Epidermal melanocyte (primary cell): ENCODE measurements around the gene CDIPT.
"Not testable (repeated sequence)": the region's sequence is repeated elsewhere in the genome, so short reads cannot be mapped to it uniquely, and the experiment has no call there.

ENCODE experiments used
- DNase-seq: peaks from one replicate; pipeline ENCODE4 v3.0.0; 2011; ENCODE audit warnings: low spot score; ENCODE audit not compliant: insufficient read length

The CDIPT gene

DNA sequence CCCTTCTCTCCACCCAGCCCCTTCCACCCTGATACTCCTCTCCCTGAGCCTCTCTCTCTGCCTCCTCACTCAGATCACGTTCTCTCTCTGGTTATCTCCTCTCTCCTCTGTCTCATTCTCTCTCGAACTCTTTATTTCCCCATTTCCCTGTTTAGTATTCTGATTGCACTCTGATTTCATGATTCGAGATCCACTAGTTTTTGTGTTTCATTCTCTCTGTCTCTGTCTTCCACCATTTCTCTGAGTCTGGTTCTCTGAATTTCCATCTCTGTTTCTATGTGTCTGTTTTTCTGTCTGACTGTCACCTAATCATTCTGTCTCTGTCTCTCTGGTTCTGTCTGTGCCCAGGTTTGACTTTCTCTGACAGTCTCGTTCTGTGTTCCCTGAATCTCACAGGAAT lies 34.3 kb upstream of the CDIPT start:
- no peak for DNase-seq

DNA sequence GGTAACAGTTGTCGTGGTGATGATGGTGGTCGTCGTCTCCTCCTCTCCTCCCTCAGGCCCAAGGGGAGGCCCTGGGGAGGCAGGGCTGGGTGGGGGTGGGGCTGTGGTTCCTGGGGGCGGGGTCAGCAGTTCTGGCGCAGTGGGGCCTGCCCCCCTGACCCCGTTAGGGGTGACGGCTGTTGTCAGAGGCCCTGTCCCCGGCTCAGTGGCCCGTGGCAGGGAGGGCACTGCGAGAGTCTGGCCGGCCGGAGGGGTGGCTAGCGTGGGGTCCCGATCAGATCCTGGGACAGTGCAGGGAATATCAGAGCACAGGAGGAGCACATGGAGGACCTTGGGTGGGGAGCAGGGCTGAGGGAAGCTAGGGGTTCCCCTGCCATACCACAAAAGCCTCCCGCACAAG lies 33.8 kb upstream of the CDIPT start:
- no peak for DNase-seq

DNA sequence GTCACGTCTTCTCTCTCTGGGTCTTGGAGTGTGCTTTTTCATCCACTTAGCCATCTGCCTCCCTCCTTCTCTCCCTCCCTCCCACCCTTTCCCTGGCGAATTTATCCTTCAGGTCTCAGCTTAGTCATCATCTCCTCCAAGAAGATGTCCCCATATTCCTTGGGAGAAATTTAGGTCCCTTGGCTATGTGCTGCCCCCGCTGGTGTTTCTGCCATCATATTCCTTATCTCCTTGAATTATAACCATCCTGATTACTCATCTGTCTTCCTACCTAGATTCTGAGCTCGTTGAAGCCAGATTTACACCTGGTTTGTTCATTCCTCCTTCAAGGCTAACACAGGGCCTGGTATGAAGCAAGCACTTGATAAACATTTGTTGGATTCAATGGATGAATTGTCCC lies 31.3 kb upstream of the CDIPT start:
- no peak for DNase-seq

DNA sequence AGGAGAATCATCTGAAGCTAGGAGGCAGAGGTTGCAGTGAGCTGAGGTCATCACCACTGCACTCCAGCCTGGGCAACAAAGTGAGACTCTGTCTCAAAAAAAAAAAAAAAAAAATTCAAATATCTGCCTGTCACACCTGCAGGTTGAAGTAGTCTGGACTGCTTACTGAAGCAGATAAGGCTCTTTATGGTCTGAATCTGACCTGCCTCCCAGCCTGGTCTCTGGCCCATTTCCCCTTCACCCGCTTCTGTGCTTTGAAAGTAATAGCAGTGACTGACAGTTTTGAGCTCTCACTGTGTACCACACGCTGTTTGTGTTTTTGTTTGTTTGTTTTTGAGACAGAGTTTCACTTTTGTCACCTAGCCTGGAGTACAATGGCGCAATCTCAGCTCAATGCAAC lies 30.5 kb upstream of the CDIPT start:
- no peak for DNase-seq

DNA sequence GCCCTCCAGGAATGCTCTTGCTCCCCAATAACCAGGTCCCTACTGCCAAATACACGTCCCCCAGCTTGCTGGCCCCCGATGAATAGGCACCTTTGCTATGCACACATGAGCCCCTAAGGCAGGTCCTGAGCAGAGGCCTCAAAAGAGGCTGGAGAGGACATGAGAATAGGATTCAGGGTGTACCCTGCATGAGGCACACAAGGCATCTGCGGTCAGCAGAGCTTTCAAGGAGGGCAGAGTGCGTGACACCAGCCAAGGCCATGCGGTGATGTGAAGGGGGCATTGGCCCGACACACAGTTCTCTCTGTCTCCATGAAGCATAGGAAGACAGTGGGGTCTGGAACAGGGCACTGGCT lies 29.4 kb upstream of the CDIPT start:
- no peak for DNase-seq

DNA sequence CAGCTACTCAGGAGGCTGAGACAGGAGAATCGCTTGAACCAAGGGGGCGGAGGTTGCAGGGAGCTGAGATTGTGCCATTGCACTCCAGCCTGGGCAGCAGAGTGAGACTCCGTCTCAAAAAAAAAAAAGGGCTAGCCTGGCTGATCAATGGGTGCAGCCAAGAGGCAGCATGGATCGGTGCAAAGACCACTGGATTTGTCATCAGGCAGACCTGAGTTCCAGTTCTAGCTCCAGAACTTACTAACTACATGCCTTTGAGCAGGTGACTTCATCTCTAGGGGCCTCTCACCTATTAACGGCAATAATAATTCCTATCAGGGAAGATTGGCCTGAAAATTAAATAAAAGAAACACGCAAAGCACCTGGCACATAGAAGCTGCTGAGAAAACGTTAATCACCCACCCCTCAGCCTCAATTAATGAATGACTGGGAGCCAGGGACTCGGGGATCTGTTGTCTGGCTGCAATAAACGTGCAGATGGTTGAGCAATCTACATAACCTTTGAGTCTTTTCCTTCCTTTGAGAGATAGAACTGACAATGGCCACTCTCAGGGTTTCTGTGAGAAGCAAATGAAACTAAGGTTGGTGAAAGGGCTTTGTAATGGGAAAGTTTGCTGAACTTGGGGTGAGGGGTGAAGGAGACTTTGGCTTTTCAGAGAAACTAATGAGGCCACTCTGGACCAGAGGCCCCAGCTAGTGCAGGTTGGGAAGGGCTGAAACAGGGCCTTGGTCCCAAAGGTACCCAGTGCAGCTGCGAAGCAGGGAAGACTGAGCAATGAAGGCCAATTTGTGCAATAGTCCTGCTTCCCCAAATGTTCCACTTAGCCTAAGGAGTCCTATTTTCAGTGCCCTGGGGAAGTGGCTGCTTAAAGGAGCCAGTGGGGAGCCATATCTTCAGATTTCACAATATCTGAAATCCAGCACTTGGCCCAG lies 28.8 kb upstream of the CDIPT start:
- DNase-seq = no peak

DNA sequence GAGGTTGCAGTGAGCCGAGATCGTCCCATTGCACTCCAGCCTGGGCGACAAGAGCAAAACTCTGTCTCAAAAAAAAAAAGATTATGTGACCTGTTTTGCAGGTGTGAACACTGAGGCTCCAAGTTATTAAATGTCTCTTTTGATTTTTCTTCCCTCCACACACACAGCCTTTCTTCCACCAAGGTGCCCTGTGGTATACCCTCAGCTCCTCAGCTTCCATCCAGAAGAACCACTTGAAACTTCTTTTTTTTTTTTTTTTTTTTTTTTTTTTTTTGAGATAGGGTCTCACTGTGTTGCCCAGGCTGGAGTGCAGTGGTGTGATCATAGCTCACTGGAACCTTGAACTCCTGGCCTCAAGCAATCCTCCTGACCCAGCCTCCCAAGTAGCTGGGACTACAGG lies 26.3 kb upstream of the CDIPT start:
- not testable (repeated sequence) for DNase-seq

DNA sequence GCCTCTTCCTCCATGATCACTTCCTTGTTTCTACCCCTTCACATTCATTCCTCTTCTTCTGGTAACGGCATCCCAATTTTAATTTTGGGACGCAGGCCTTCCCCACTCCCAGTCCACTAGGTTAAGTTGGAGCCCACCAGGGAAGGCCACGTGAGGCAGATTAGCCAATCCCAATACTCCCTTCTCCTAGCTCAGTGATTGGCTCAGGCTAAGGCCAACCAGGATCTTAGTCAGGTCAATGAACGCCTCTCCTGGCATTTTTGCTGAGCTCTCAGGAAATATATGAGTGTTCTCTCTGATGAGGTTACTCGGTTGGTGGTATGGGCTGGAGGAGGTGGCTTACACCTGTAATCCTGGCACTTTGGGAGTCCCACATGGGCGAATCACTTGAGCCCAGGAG lies 21.0 kb upstream of the CDIPT start:
- DNase-seq = no peak

DNA sequence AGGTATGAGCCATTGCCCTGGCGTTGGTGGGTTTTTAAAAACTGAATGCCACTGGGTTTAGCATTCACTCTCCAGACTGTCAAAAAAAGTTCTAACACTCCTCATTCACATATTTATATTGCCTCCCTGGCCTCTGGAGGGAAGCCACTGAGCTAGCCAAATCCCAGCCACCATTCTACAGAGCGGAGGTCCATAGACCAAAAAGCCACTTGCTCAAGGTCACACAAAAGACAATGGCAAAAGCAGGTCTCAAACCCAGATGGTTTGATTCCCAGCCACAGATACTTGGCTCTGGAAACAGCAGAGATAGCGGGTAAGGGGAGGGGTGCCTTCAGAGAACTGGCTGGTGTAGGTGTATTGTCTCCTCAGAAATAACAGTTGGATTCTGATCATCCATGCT lies 18.0 kb upstream of the CDIPT start:
- no peak for DNase-seq

DNA sequence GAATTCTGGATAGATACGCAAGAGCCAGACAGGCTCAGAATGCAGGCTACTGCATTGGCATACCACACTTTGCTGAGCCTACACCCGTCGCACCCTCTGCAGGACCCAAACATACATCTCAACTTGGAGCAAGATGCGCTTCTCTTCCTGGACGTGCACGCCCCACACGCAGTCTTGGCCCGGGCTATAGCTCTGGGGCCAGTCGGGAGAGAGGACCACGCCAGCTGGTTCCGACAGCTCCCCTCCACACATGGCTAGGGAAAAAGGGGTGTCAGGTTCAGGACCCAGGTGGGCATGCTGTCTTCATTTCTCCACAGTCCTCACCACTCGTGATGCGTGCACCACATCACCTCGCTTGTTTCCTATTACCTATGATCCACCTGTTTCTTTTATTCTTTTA lies 15.1 kb upstream of the CDIPT start:
- DNase-seq = no peak

DNA sequence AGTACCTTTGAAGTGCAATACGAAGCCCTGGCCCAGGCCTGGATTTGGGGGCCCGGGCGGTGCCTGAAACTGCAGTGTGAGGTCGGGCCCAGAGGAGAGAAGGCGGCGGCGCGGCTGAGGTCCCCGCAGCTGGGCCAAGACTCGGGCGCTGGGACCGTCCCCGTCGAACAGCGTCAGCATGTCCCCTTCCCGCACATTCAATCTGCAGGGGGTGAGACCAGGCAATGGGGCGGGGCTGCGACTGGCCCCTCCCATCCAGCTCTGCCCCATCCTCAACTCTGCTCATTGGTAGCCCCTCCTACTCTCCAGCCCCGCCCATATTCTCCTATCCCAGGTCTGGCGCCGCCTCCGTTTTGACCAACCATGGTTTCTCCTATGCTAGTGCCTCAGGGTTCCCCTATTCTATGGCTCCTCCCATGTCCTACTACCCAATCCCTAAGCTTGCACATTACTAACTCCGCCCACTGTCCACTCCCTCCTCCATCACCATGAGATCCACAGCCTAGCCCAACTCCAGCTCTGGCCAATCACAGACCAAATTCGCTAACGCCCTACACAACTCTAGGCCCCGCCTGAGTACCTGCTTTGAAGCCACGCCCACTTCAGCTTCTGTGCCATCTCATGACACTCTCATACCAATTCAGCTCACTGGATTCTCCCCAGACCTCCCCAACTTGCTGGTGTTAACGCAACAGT lies 14.4 kb upstream of the CDIPT start:
- no peak for DNase-seq

DNA sequence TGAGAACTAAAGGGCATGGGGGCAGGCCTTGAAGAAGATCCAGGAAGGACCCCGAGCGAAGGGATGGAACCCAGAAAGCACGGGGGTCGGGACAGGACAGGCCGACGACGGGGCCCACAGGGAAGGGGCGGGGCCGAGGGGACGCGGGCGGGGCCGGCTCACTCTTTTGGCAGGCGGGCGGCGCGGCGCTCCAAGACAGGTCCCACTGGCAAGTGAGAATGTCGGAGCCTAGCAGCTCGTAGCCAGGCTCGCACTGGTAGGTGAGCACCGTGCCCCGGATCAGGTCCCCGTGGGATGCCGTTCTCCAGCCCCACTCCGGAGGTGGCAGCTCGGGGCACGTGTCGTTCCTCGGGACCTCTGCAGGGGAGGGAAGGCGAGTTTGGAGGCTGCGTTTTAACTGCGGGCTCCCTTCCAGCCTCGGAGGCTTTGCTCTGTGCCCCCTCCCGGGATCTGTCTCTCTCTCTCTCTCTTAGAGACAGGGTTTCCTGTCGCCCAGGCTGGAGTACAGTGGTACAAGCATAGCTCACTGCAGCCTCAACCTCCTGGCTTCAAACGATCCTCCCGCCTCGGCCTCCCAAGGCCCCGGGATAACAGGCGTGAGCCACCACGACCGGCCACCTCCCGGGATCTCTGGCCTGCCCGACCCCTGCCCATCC lies 13.7 kb upstream of the CDIPT start:
- no peak for DNase-seq

DNA sequence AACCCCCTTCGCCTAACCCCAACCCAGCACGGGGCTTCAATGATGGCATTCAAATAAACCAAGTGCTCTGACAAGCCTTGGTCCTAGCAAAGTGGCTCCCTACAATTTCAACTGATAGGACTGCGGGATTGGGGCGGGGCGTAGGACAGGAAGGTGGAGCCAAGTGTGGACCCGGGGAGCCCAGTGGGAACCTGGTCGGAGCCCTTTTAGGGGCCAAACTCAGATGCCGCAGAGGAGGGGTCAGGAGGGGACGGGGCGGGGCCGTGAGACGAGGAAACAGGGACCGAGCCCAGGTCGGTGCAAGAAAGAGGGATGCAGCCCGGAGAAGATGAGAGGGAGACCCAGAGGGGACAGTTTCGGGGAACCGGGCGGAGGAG lies 13.2 kb upstream of the CDIPT start:
- no peak for DNase-seq

DNA sequence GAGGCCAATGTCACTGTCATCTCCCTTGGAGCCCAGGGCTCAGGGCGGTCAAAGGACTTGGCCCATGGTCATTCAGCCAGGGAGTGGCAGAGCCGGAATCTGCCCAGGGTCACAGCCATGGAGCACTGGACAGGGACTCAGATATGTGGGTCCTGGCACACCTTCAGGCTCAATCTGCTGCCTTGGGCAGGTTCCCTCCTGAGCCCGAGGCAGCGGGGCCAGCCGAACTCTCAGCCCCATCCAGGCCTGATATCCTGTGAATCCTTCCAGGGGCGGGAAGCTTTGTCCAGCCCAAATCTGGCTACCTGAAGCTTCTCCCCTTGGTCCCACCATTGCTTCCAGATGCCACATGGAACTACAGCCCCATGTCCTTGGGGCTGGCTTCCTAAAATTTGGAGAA lies 12.2 kb upstream of the CDIPT start:
- DNase-seq = no peak

DNA sequence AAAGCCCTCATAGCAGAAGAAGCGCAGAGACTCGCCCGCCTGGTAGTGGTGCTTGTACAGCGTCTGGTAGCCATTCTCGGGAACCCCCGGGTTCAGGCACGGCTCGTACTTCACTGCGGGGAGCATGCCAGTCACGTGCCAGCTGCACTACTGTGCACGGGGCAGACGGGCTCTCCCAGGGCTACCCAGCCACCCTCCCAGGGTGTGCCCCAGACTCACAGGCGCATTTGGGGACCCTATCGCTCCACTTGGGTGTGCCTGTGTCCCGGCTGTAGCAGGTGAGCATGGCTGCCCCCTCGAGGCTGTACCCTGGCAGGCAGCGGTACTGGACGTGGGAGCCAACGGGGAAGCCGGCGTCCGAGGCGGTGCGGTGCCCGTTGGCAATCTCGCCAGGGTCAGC lies 10.3 kb upstream of the CDIPT start:
- no peak for DNase-seq

DNA sequence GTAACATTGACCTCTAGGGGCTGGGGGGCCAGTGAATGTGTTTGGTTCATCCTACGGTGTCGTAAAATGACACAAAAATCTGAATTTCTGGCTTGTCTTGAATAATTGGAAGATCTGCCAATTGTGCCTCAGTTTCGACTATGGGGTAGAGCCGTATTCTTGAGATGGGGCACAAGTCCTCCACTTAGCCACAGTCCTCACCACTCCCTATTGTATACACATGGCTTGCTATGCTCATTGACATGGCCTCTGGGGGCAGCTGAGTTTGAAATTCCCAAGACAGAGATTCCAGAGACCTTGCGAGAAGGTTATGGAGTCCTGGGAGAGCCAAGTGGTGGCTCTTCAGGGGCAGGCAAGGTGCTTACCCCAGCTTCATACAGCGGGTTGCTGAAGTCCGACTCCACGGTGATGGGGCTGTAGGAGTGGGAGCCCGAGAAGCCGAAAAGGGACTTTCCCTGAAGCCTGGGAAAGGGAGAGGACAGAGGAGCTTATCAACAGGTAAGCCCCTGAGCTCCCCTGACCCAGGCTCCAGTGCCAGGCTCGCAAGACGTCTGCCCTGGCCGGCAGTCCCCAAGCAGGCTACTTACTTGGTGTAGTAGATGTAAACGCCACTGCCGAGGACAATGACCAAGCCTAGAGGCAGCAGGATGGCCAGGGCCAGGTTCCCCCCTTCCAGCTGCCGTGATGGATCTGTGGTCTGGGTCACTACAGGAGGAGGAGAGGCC lies 9.0 kb upstream of the CDIPT start:
- DNase-seq = no peak

DNA sequence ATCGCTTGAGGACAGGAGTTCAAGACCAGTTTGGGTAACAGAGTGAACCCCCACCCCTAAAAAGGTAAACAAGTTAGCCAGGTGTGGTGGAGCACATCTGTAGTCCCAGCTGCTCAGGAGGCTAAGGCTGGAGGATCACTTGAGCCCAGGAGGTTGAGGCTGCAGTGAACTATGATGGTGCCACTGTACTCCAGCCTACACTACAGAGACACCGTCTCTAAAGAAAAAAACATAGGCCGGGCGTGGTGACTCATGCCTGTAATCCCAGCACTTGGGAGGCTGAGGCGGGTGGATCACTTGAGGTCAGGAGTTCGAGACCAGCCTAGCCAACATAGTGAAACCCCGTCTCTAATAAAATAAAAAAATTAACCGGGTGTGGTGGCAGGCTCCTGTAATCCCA lies 6.0 kb upstream of the CDIPT start:
- not testable (repeated sequence) for DNase-seq

DNA sequence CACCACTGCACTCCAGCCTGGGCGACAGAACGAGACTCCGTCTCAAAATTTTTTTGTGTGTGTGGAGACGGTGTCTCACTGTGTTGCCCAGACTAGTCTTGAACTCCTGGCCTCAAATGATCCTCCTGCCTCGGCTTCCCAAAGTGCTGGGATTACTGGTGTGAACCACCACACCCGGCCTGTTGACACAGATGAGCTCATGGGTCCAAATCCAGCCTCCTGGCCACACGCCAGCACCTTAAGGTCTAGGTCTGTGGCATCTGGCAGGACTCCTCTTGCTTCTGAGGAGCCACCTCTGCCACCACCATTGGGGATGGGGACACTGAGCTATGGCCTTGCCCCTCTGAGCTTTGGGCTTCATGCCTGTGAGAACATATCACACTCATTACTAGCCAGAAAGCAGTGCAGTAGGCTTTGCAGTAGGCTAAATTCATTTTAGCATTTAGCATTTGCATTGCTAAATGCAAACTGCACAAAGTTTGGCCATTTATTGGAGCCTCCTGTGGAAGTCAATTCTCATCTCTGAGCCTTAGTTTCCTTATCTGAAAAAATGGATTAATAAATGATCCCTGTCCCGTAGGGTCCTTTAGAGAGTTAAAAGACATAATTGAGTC lies 5.5 kb upstream of the CDIPT start:
- no peak for DNase-seq

DNA sequence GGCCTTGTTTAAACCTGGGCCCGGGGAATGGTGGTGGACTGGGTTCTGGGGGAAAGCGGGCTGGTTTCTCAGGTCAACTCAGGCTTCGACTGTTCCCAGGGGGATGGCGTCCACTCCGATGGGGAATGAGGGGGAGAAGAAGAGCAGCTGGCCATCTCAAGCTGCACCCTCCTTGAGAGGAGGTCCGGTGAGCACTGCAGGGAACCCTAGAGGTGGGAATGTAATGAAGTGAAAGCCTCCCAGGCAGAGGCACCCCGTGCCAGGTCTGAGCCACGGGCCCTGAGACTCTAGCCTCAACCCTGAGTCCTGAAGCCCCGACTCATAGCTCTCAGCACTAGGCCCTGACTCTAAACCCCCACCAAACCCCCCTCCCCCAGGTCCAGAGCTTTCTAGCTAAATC lies 1.2 kb upstream of the CDIPT start:
- no peak for DNase-seq

DNA sequence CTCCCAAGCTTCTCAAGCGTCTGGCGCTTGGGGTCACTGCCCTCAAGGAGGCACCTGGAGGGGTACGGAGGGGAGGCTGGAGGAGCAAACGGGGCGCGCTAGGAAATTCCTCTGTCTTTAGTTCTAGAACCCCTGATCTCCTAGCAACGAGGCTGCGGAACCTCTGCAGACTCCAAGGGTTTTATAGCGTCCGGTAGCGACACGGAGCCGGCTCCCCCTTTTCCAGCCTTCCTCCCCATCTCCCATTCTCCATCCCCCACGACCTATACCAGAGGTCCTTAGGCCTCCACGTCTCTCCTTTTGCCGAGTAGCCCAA lies 601 bp upstream of the CDIPT start:
- no peak for DNase-seq

DNA sequence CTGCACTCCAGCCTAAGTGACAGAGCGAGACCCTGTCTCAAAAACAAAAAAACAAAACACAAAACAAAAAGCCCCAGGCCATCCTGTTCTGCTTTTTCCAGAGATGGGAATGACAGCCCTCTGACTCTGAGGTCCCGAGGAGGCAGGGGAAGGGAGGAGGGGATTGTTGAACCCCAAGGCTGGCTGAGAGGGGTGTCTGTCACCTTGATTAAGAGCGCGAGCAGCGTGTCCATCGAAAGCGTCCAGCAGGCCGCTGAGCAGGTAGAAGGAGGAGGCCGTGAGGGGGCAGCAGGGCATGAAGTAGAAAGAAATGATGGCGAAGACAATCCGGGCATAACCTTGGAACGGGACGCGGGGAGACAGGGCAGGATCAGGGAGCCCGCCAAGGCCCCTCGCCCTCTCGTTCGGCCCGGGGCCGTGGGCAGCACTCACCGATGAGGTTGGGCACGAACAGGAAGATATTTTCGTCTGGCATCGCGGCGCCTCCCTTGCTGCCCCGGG lies 593 bp downstream of the CDIPT start:
- no peak for DNase-seq
